Epidermal melanocyte (primary cell): Measurements from ENCODE around the gene LRRC3C.
A peak's percentile ranks its signal among the peaks of the same experiment; 100 is the strongest.

ENCODE experiments used
- DNase-seq: peaks from one replicate; pipeline ENCODE4 v3.0.0; 2011; ENCODE audit warnings: low spot score; ENCODE audit not compliant: insufficient read length

The LRRC3C gene

DNA sequence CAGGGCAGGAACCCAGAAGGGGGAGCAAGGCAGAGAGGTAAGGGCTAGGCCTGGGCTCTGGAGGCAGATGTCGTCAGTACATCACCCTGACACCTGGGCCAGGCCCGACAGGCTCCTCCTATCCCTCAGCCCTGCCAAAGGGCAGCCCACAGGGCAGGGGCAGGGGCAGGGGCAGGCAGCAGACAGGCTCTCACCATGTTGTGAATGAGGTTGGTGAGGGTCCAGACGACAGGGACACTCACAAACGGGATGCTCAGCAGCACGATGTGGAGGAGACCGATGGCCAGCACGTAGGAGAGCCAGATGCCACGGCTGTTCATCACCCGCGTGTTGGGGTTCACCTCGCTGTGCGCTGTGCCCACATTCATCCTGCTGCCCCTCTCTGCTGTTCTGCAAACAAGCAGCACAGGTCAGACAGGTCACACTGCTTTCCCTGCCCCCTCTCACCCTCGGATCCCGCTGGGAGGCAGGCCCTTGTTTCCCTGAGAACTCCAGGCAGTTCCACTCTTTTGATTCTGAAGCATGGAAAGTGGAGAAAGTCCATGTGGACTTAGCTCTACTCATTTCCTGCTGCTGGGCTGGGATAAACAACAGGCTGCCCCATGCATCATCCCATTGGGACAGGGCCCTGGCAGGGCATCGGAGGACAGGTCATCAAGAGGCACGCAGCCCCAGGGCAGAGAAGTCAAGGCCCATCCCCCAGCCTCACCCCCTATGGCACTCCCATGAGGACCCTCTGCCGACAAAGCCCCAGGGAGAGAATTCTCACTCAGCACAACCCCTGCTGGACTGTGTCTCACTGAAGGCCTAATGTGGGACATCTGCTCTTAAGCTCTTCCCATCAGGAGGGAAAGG is 3.5 kb upstream of the LRRC3C start:
- DNase-seq = no peak

DNA sequence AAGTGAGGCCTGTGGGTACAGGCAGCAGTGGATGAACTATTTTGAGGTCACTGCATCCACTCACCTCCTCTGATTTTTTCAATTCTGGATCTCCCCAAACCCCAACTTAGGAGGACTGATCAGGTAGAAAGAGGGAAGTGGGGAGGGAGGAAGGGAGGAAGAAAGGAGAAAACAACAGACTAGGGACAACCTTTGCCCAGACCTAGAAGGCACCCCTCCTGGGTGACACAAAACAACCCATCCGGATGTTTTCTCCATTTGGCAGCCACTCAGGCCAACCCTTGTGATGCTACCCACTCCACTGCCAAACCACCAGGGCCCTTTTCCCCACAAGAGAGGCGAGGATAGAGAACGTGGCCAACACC is 2.9 kb upstream of the LRRC3C start:
- DNase-seq = no peak

DNA sequence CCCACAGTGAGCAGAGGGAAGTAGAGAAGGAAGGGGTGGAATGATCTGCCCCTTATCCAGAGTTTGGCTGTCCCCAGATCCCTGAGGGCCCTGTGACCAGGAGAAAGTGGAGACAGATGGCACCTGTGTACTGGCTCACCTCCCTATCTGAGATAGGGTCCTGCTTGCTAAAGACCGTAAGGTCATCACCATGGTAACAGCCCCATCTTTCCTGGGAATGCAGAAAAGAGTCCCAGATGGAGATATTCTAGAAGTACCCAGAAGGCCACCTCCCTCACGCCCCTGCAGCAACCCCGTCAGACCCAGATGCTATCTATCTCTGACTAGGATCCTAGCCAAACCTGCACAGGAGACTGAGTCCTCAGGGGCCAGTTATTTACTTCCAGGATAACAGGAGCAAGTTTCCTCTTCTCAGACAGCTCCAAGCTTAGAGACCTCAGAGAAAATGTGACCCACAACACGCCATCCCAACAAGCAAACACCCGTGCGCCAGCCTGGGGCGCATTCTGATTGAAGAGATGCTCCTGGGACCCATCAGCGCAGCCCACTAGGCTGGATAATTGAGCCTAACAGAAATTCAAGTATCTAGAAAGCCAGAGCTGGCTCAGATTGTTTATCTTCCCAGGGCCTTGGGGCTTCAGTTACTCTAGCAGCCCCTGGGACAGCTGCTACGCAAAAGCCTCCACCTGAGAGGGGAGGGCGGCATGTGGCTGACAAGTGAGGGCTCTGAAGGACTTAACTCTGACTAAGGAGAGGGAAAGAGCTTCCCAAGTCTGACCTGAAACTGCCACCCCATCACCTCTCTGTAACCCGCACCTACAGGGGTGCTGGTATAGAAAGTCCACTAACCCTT is 2.0 kb upstream of the LRRC3C start:
- no peak for DNase-seq

DNA sequence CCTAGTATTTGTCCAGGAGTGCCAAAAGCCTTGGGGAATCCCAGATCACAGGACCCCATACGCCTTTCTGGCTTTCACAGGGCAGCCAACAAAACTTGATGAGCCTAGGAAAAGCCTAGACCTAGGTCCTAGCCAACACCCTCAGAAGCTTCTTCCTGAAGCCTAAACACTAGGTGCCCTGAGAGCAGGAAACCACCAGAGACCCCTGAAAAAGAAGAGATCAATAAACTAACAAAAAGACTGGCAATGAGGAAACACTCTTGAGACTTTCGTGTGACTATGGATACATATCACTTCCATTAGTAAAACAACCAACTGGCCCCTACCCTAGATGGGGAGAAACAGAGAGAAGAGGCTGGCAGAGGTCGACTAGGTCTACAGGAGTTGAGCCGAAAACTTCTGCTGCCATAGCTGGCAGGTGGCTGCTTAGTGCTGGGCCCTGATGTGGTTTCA is 1.4 kb upstream of the LRRC3C start:
- DNase-seq = no peak

DNA sequence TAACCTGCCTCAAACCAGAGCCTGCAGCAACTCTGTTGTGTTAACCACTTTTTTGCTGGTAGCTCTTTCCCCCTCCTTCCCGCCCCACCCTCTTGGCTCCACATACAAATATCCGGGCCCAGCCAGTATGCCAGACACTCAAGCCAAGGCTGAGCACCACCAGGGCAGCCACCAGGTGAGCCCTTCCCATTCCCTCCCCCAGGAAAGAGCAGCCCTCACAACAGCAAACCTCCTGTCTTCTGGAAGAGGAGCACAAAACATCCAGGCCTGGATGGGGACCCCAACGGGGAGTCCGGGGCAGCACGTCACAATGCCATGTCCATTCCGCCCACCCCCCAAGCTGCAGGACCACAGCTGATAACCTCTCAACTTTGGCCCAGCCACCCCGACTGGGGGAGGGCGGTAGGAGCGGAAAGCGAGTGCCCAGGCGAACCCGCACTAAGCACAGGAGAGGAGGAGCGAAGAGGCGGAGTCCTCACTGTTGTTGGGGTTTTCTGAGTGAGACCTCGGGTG is 888 bp upstream of the LRRC3C start:
- DNase-seq = no peak

DNA sequence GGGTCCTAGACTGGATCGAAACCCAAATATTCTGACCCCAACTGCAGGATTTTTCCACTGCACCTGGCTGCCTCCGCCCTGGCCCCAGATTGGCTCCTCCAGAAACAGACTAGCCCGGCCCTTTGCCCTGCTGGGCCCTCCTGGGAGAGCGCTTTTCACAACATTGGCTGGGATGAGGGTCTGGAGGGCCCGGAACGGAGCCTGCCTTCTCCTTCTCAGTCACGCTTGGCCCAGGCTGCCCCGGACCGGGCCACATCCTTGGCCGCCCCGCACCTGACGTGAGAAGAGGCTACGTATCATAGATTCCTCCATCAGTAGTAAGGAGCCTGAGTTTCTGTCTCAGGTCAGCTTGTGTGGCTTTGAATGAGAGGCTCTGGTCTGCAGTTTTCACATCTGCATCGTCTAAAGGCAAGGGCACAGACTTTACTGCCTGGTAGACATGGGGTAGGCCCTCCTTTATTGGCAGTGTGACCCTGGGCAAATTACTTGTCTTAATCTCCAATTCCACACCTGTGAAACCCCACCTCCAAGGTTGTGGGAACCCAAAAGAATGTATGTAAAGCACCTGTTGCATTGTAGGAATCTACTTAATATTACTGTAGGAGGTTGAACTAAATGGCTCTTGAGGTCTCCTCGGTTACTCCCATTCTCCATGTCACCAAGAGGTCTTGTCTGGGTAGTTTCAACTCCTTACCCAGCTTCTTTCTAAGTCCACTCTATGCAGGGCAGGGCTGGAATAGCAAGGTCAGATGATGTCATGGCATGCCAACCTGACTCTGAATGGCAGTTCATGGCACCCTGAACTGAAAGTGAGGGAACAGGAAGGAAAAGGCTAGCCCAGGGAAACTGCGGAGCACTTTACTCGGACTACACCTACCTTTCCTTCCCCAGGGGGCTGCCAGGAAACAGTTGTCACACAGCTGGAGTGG is 661 bp downstream of the LRRC3C start:
- DNase-seq = no peak

DNA sequence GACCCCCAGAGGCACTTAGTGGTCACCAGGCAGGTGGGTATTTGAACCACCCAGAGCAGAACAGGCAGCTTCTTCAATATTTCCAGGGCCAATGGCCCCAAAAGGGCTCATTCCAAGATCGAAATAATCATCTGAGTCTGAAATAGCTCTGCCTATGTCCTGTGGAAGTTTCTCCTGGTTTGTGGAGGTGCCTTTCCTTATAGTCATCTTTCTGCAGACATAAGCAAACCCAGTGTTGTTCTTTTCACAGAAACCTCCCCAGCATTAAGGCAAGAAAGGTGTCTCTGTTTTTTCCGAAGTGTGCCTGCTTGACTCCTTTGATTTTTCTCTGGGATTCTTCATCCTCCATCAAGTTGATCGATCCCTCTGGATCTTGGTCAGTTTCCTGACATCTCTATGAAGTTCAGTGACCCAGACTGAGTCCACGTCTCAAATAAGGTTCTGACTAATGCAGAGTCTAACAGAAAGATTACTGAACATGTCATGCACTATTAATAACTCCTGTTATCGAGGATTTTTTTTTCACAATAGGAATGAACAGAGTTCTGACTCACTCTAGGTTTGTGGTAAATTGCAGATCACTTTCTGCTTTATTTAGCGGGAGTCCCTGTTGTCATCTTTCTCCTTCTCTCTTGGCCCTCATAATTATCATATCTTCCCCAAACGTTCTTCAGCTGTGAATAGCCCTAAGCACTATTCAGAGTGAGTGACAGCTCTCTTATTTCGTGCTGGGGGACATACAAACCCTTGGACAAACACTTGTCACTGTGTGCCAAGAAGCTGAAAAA is 1.5 kb downstream of the LRRC3C start:
- DNase-seq = no peak

DNA sequence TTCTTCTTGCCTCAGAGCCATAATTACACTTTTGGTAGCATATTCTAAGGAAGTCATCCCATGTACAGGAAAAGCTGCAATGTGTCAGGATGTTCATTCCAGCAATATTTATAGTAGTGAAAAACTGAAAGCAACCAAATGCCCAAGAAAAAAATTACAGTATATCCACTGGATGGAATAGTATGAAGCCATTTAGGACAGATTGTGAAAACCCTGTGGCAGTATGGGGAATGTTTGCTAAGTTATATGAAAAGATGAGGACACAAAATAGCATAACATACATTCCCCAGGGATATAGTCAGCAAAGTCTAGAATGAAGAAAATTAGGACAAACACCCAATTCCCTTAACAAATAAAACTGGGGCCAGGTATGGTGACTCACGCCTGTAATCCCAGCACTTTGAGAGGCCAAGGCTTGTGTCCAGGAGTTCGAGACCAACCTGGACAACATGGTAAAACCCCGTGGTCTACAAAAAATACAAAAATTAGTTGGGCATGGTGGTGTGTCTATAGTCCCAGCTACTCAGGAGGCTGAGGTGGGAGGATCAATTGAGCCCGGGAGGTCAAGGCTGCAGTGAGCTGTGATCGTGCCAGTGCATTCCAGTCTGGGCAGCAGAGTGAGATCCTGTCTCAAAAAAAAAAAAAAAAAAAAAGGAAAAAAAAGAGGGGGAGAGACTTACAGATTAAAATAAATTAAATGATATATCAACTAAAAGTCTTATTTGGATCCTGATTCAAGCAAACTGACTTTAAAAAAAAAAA is 2.3 kb downstream of the LRRC3C start:
- DNase-seq = no peak

DNA sequence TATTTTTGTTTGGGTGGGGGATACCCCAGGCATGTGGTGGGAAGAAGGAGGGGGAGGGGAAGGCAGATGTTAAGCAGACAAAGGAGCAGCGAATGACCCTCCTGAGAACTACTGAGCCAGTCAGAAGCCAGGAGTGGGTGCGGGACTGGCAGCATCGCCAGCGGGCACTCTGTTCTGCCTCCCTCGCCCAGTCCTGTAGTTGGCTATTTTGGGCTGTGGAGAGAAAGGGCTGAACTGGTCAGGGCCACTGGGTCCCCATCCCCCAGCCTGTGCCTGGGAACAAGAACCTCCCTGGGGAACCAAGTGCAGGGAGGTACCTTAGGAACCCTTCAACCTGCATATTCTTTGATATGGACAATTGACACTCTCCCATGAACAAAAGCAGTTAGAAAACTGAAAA is 6.4 kb downstream of the LRRC3C start:
- no peak for DNase-seq

DNA sequence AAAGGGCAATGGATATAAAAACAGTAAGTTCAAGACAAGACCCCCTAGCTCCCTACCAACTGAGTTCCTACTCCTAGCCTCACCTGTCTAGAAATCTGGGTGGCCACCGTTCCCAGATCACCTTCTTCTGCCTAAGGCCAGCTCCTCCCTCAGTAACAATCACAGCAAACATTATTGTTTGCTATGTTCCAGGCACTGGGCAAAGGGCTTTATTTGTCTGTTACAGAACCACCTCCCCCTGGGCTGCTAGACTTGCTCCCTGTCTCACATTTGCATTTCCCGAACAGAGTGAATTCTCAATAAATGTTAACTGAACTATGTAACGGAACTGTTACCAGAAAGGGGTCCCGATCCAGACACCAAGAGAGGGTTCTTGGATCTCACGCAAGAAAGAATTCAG is 6.8 kb downstream of the LRRC3C start:
- DNase-seq = no peak

DNA sequence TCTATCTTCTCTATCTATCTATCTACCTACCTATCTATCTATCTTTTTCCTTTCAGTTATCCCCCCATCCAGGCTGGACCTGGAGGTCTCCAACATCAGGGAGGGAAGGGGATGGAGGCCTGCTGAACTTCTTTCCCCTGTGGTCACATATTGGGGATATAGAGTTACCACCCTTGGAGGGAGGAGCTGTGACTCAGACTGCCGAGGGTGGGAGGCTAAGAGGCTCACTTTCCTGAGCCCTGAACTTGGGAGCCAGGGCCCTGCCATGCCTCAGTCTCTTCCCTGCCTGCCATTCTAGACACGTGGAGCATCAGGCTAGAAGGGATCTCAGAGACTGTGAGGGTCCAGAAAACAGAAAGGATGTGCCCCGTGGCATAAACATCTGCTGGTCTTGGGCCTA is 8.4 kb downstream of the LRRC3C start:
- no peak for DNase-seq

DNA sequence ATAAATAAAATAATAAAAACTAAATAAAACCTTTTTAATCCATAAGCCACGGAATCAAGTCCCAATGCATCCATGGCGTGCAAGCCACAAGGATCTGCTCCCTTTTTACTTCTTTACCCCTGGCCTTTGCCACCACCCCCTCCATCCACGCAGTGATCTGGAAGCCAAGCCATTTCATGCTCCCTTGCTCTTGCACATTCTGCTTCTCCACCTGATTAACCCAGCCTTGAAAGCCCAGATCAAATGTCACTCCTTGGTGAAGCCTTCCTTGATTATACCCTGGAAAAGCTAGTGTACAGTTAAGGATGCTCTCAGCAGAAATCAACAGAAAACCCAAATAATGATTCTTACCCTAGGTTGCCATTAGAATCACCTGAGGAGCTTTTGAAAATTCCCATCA is 9.9 kb downstream of the LRRC3C start:
- DNase-seq = no peak

DNA sequence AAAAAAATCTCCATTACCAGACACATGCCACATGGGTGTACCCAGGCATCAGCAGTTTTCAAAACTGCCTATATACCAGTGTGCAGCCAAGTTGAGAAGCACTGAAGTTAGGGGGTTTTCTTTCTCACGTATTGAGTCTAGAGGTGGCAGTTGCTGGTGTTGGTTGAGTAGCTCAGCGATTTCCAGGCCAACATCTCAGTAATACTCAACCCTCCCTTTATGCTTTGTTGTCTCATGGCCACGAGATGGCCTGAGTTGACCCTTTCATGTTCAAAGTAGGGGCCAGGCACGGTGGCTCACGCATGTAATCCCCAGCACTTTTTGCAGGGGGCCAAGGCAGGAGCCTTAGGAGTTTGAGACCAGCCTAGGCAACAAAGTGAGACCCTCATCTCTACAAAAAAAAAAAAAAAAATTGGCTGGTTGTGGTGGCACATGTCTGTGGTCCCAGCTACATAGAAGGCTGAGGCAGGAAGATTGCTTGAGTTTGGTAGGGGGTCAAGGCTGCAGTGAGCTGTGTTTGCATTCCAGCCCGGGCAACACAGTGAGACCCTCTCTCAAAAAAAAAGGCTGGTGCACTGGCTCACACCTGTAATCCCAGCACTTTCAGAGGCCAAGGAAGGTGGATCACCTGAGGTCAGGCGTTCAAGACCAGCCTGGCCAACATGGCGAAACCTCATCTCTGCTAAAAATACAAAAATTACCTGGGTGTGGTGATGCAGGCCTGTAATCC is 10.8 kb downstream of the LRRC3C start:
- no peak for DNase-seq

DNA sequence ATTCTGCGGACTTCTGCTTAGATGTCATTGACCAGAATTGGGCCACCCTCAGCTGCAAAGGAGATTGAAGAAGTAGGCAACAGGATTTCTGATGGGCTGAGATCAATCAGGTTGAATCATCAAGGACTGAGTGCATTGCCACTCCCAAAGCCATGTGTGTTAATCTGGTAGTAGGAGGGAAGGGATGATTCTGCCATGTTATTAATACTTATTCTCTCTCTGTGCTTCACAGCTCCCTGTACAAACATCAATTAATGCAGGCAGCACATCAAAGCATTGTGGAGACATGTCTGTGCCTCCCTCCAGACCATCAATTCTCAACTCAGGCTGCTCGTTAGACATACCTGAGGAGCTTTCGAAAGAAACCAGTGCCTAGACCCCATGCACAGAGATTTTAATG is 11.6 kb downstream of the LRRC3C start:
- DNase-seq = no peak

DNA sequence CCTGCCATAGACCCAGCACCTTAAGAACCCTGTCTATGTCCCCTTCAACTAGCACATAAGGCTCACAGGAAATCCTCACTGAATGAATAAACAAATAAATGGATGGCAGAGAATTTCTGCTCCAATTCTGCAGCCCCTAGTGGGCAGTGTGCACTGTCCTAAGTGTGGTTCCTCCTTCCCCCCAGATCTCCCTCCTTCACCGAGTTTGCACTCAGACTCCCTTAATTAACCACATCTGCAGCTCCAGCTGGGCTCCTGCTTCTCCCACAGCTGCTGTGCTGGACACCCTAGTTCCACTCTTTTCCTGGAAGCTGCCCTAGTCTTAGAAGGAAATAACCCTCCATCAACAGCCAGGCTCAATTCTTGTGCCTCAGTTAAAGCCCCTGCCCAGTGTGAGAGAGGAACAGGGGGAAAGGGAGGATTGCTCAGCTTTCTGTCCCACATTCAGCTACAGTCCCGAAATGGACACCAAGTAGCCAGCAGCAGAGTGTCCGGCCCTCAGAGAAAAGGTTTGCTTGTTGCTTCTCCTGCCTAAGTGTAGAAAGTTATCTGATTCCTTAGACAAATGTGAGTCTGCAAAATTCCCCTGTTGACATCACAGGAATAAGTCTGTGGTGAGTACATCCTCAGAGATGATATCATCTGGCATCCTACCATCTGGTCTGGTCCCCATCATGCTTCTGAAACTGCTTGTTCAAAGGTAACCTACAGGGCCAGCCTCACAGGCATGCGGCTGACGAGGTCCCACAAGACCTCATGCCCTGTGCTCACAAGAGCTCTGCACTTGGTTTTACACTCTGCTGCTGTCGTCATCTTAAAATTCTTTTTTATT is 12.3 kb downstream of the LRRC3C start:
- DNase-seq = peak; percentile 69

DNA sequence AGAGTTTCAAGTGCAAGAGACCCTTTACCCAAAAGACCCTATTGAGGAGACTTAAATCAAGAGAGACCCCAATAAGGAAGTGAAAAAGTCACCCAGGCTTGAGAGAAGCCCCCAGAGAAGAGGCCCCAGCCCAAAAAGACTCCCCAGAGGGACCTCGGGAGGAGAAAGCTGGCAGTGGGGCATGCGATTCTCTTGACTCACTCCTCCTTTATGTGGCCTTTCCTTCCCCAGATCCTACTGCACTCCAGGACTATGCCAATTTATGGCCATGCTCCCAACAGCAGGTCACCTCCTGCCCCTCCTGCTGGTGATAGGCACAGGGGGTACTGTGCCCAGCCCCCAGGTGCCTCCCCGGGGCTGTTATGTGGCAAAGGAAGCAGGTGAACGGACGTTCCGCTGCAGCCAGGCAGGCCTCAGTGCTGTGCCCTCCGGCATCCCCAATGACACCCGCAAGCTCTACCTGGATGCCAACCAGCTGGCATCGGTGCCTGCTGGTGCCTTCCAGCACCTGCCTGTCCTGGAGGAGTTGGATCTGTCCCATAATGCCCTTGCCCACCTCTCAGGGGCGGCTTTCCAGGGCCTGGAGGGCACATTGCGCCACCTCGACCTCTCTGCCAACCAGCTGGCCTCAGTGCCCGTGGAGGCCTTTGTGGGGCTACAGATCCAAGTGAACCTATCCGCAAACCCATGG is 16.3 kb downstream of the LRRC3C start:
- DNase-seq = no peak

DNA sequence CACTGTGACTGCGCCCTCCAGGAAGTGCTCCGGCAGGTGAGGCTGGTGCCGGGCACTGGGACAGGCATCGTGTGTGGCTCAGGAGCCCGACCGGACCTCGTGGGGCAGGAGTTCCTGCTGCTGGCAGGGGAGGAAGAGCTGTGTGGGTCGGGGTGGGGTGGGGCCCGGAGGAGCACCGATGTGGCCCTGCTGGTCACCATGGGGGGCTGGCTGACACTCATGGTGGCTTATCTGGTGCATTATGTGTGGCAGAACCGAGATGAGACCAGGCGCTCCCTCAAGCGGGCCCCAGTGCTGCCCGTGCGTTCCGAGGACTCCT is 16.8 kb downstream of the LRRC3C start:
- DNase-seq = no peak
